Effector memory CD8-positive, alpha-beta T cell (primary cell): ENCODE data around the gene PRDM13.
"Not testable (repeated sequence)": the region's sequence is repeated elsewhere in the genome, so short reads cannot be mapped to it uniquely, and the experiment has no call there.

ENCODE experiments used
- ATAC-seq: fragments of 150-1000 bp; cut with Tn5 transposase; replicated peaks from 2 replicates; pipeline ENCODE4 v1.10.0; 2021; ENCODE audit warnings: mild to moderate bottlenecking, moderate library complexity
- DNase-seq, 3 experiments: peaks; one replicate each; pipeline ENCODE4 v3.0.0; 2021
- H3K27ac Mint-ChIP-seq, 2 donors: one replicate each; pipeline ENCODE4 v1.8.0; 2022; ENCODE audit warnings: mild to moderate bottlenecking in 2 of 2, mixed read lengths in 2 of 2, moderate library complexity in 2 of 2
- H3K27me3 Mint-ChIP-seq, 2 donors: one replicate each; pipeline ENCODE4 v1.8.0; 2022; ENCODE audit warnings: mixed read lengths in 2 of 2
- H3K36me3 Mint-ChIP-seq: one replicate; pipeline ENCODE4 v1.8.0; 2022; ENCODE audit warnings: mild to moderate bottlenecking, moderate library complexity, mixed read lengths; ENCODE audit not compliant: insufficient read depth
- H3K4me1 Mint-ChIP-seq, 2 donors: one replicate each; pipeline ENCODE4 v1.8.0; 2022; ENCODE audit warnings: low read depth in 2 of 2, mixed read lengths in 2 of 2
- H3K4me3 Mint-ChIP-seq, 2 donors: one replicate each; pipeline ENCODE4 v1.8.0; 2022; ENCODE audit warnings: mild to moderate bottlenecking in 2 of 2, mixed read lengths in 2 of 2, moderate library complexity in 2 of 2
- H3K9me3 Mint-ChIP-seq, 2 donors: one replicate each; pipeline ENCODE4 v1.8.0; 2022; ENCODE audit warnings: mixed read lengths in 2 of 2

Gene PRDM13

GRCh38 chr6:99619409-99619762, 12.8 kb downstream of the PRDM13 start:
- peaks cover 89 to 100% of the 10 kb centered on the region in 2 donors for H3K27me3 Mint-ChIP-seq
- no peak overlapping the region for H3K4me3 Mint-ChIP-seq
- no peak for ATAC-seq
- DNase-seq = no peak
- no peak overlapping the region for H3K27ac Mint-ChIP-seq
- peaks cover 0 to 3% of the 10 kb centered on the region in 2 donors for H3K9me3 Mint-ChIP-seq
- H3K36me3 Mint-ChIP-seq = peaks cover 3% of the 10 kb centered on the region
- H3K4me1 Mint-ChIP-seq = peaks cover 4 to 8% of the 10 kb centered on the region in 2 donors

- ATAC-seq, H3K4me1 Mint-ChIP-seq, H3K27ac Mint-ChIP-seq: not testable (repeated sequence)
Measured at GRCh38 chr6:99622044-99622443, 15.4 kb downstream of the PRDM13 start.

GRCh38 chr6:99629293-99629692, 22.7 kb downstream of the PRDM13 start:
- Mint-ChIP-seq H3K9me3 (no peaks in the 10 kb centered on the region), H3K36me3 (peaks cover 4% of the 10 kb centered on the region), H3K4me1 (no peaks in the 10 kb centered on the region), H3K27me3 (peaks cover 31 to 49% of the 10 kb centered on the region in 2 donors), H3K27ac (no peak overlapping the region), H3K4me3 (no peak overlapping the region)
- no peak for ATAC-seq
- no peak for DNase-seq

More at GRCh38 chr6:99622044-99622443, 15.4 kb downstream of the PRDM13 start:
- H3K9me3 Mint-ChIP-seq, H3K4me3 Mint-ChIP-seq, H3K36me3 Mint-ChIP-seq, DNase-seq: not testable (repeated sequence)
- H3K27me3 Mint-ChIP-seq = peaks cover 83 to 92% of the 10 kb centered on the region in 2 donors

- H3K4me3 Mint-ChIP-seq = no peak overlapping the region
- H3K27ac Mint-ChIP-seq = no peak overlapping the region
- H3K27me3 Mint-ChIP-seq = peaks cover 25 to 40% of the 10 kb centered on the region in 2 donors
- H3K4me1 Mint-ChIP-seq = no peaks in the 10 kb centered on the region
- DNase-seq = no peak
- no peaks in the 10 kb centered on the region for H3K36me3 Mint-ChIP-seq
- ATAC-seq = no peak
- peaks cover 8 to 9% of the 10 kb centered on the region in 2 donors for H3K9me3 Mint-ChIP-seq
Measured at GRCh38 chr6:99637629-99638028, 31.0 kb downstream of the PRDM13 start.

GRCh38 chr6:99638358-99638757, 31.7 kb downstream of the PRDM13 start:
- ATAC-seq, H3K4me1 Mint-ChIP-seq, H3K27ac Mint-ChIP-seq, H3K36me3 Mint-ChIP-seq, H3K4me3 Mint-ChIP-seq, H3K9me3 Mint-ChIP-seq, DNase-seq: not testable (repeated sequence)
- H3K27me3 Mint-ChIP-seq = peaks cover 17 to 37% of the 10 kb centered on the region in 2 donors

- Mint-ChIP-seq H3K36me3 (no peaks in the 10 kb centered on the region), H3K27me3 (peaks cover 42 to 48% of the 10 kb centered on the region in 2 donors), H3K4me3 (no peak overlapping the region), H3K9me3 (peaks cover 8 to 9% of the 10 kb centered on the region in 2 donors), H3K4me1 (no peaks in the 10 kb centered on the region), H3K27ac (no peak overlapping the region)
- DNase-seq = no peak
- ATAC-seq = no peak
Measured at GRCh38 chr6:99641270-99641669, 34.6 kb downstream of the PRDM13 start.

- no peaks in the 10 kb centered on the region for H3K36me3 Mint-ChIP-seq
Measured at GRCh38 chr6:99645986-99646385, 39.4 kb downstream of the PRDM13 start.

GRCh38 chr6:99650091-99650571, 43.5 kb downstream of the PRDM13 start:
- not testable (repeated sequence) for H3K27ac Mint-ChIP-seq, H3K36me3 Mint-ChIP-seq, H3K4me3 Mint-ChIP-seq, ATAC-seq, H3K9me3 Mint-ChIP-seq, H3K4me1 Mint-ChIP-seq, DNase-seq
- H3K27me3 Mint-ChIP-seq = peaks cover 25 to 53% of the 10 kb centered on the region in 2 donors

More at GRCh38 chr6:99645986-99646385, 39.4 kb downstream of the PRDM13 start:
- no peak overlapping the region for H3K4me3 Mint-ChIP-seq
- no peak for DNase-seq
- no peaks in the 10 kb centered on the region for H3K9me3 Mint-ChIP-seq
- H3K27ac Mint-ChIP-seq = no peak overlapping the region
- H3K4me1 Mint-ChIP-seq = no peaks in the 10 kb centered on the region
- peaks cover 39 to 52% of the 10 kb centered on the region in 2 donors for H3K27me3 Mint-ChIP-seq
- ATAC-seq = no peak

- Mint-ChIP-seq H3K36me3 (no peaks in the 10 kb centered on the region), H3K4me3 (no peak overlapping the region), H3K9me3 (no peaks in the 10 kb centered on the region), H3K4me1 (no peaks in the 10 kb centered on the region), H3K27ac (no peak overlapping the region), H3K27me3 (peaks cover 14 to 37% of the 10 kb centered on the region in 2 donors)
- DNase-seq (no peak), ATAC-seq (no peak)
Measured at GRCh38 chr6:99660206-99660605, 53.6 kb downstream of the PRDM13 start.

GRCh38 chr6:99661870-99662269, 55.2 kb downstream of the PRDM13 start:
- DNase-seq (no peak), ATAC-seq (no peak)
- Mint-ChIP-seq H3K4me3 (no peak overlapping the region), H3K9me3 (no peaks in the 10 kb centered on the region), H3K4me1 (no peaks in the 10 kb centered on the region), H3K27ac (no peak overlapping the region), H3K27me3 (peaks cover under 1 to 36% of the 10 kb centered on the region in 2 donors), H3K36me3 (no peaks in the 10 kb centered on the region)

- H3K27ac Mint-ChIP-seq = no peak overlapping the region
- H3K4me3 Mint-ChIP-seq = no peak overlapping the region
- no peaks in the 10 kb centered on the region for H3K4me1 Mint-ChIP-seq
- no peaks in the 10 kb centered on the region for H3K36me3 Mint-ChIP-seq
- no peaks in the 10 kb centered on the region for H3K9me3 Mint-ChIP-seq
- no peak for DNase-seq
- ATAC-seq = no peak
- peaks cover 0 to 34% of the 10 kb centered on the region in 2 donors for H3K27me3 Mint-ChIP-seq
Measured at GRCh38 chr6:99662616-99663015, 56.0 kb downstream of the PRDM13 start.
